ENCODE data around the gene KDM8.

KDM8 gene

DNA sequence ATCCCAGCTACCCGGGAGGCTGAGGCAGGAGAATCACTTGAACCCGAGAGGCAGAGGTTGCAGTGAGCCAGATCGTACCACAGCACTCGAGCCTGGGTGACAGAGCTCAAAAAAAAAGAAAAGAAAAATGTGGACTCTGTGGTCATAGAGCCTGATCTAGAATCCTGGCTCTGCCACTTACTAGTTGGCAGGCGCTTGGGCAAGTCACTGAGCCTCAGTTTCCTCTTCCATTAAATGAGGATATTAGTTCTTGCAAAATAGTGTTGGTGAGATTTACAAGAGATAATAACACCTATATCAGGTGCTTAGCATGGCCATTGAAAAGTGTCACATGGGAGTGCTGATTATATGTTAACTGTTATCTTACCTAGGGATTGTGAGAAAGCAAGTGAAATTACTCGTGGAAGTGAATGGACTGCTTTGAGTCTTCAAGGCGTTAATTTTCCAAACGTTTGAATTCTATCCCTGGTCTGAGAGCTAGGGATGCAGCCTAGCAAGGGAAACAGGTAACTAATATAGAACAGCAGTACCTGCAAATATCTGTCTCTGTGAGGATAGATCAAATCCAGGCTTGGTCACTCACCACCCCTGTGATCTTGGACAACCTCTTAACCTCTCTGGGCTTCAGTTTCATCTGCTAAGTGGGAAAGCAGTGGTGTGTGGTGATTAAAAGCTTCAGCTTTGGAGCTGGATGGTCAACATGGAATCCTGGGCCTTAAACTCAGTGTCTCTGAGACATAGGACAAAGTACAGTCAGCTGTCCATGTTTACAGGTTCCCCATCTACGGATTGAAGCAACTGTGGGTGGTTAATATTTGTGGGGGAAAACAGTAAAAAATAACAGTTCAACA is 66.2 kb downstream of the KDM8 start:
- H2AFZ ChIP-seq (ENCODE audit: low read length): no peak overlapping the region

DNA sequence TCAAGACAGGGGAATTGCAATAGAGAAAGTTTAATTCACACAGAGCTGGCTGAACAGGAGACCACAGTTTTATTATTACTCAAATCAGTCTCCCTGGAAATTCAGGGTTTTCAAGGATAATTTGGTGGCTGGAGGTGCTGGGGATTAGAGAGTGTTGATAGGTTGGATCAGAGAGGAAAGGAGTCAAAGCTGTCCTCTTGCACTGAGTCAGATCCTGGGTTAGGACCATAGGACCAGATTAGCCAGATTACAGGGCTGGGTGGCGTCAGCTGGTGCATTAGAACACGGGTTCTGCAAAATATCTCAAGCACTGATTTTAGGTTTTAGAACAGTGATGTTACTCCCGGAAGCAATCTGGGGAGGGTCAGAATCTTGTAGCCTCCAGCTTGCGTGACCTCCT is 67.0 kb downstream of the KDM8 start:
- Histone ChIP-seq H3K4me2 (ENCODE audit: low read depth, low read length, poor library complexity, severe bottlenecking) (peak overlapping the region; percentile 95), H3K9ac (ENCODE audit: low read depth, low read length, poor library complexity, severe bottlenecking) (no peak overlapping the region), H3K79me2 (ENCODE audit: insufficient read depth, low read length) (peaks cover 24% of the 10 kb centered on the region), H3K9me2 (replicated peaks; ENCODE audit: low read depth, low read length) (no peaks in the 10 kb centered on the region), H3K4me1 (ENCODE audit: insufficient read depth, low read length, poor library complexity, severe bottlenecking) (peaks cover 24% of the 10 kb centered on the region), H3K4me3 (ENCODE audit: low read length, poor library complexity, severe bottlenecking) (peak overlapping the region; percentile 90), H4K20me1 (ENCODE audit: insufficient read depth, low read length, poor library complexity, severe bottlenecking) (no peaks in the 10 kb centered on the region), H3F3A (ENCODE audit: low read depth) (no peaks in the 10 kb centered on the region), H3K36me3 (ENCODE audit: insufficient read depth, low read length) (no peaks in the 10 kb centered on the region), H3K27me3 (ENCODE audit: insufficient read depth, low read length, poor library complexity, severe bottlenecking) (no peaks in the 10 kb centered on the region), H2AFZ (ENCODE audit: low read length) (no peak overlapping the region), H3K9me3 (ENCODE audit: insufficient read depth, low read depth, low read length) (no peaks in the 10 kb centered on the region)
- no peak for TF ChIP-seq EZH2phosphoT487 (IDR thresholded peaks at IDR 0.05; ENCODE audit: borderline replicate concordance)
- TF ChIP-seq, protein P1, sequence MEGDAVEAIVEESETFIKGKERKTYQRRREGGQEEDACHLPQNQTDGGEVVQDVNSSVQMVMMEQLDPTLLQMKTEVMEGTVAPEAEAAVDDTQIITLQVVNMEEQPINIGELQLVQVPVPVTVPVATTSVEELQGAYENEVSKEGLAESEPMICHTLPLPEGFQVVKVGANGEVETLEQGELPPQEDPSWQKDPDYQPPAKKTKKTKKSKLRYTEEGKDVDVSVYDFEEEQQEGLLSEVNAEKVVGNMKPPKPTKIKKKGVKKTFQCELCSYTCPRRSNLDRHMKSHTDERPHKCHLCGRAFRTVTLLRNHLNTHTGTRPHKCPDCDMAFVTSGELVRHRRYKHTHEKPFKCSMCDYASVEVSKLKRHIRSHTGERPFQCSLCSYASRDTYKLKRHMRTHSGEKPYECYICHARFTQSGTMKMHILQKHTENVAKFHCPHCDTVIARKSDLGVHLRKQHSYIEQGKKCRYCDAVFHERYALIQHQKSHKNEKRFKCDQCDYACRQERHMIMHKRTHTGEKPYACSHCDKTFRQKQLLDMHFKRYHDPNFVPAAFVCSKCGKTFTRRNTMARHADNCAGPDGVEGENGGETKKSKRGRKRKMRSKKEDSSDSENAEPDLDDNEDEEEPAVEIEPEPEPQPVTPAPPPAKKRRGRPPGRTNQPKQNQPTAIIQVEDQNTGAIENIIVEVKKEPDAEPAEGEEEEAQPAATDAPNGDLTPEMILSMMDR (conservative IDR thresholded peaks at IDR 0.05; ENCODE audit: low read length): no peak

More for the DNA sequence above, 66.2 kb downstream of the KDM8 start:
- Histone ChIP-seq H3K79me2 (ENCODE audit: insufficient read depth, low read length) (peaks cover 24% of the 10 kb centered on the region), H3K9ac (ENCODE audit: low read depth, low read length, poor library complexity, severe bottlenecking) (peak overlapping the region; percentile 92), H4K20me1 (ENCODE audit: insufficient read depth, low read length, poor library complexity, severe bottlenecking) (no peaks in the 10 kb centered on the region), H3K36me3 (ENCODE audit: insufficient read depth, low read length) (no peaks in the 10 kb centered on the region), H3K4me2 (ENCODE audit: low read depth, low read length, poor library complexity, severe bottlenecking) (peak overlapping the region; percentile 95), H3K4me1 (ENCODE audit: insufficient read depth, low read length, poor library complexity, severe bottlenecking) (peaks cover 24% of the 10 kb centered on the region), H3K9me2 (replicated peaks; ENCODE audit: low read depth, low read length) (no peaks in the 10 kb centered on the region), H3F3A (ENCODE audit: low read depth) (no peaks in the 10 kb centered on the region), H3K27me3 (ENCODE audit: insufficient read depth, low read length, poor library complexity, severe bottlenecking) (no peaks in the 10 kb centered on the region), H3K4me3 (ENCODE audit: low read length, poor library complexity, severe bottlenecking) (peak overlapping the region; percentile 90), H3K9me3 (ENCODE audit: insufficient read depth, low read depth, low read length) (no peaks in the 10 kb centered on the region)
- no peak for TF ChIP-seq EZH2phosphoT487 (IDR thresholded peaks at IDR 0.05; ENCODE audit: borderline replicate concordance)
- TF ChIP-seq, protein P1 (conservative IDR thresholded peaks at IDR 0.05; ENCODE audit: low read length): no peak
